Bronchial epithelial cell (primary cell): ENCODE measurements around the gene CFAP46. TPM values are rescaled to one million over a fixed set of nuclear protein-coding genes. Genes with fewer than 3 reads are reported as not detected.

Experiments
- DNase-seq: peaks from one replicate; pipeline ENCODE4 v3.0.0-alpha.2; 2010; ENCODE audit warnings: low read depth
- FAIRE-seq: peaks from 2 replicates; lab custom pipeline; 2011; peaks lifted over from hg19 to GRCh38; lab: Jason Lieb, UNC
- H3K27me3 ChIP-seq: 2 replicates; pipeline ENCODE4 v1.5.1; 2011; ENCODE audit warnings: low read length; ENCODE audit not compliant: control insufficient read depth, insufficient read depth
- H3K36me3 ChIP-seq: 2 replicates; pipeline ENCODE4 v1.5.1; 2011; ENCODE audit warnings: low read length; ENCODE audit not compliant: control insufficient read depth, insufficient read depth
- H3K4me3 ChIP-seq: 2 replicates; pipeline ENCODE4 v1.5.1; 2011; ENCODE audit warnings: mild to moderate bottlenecking, low read depth, low read length, control low read depth
- total RNA-seq: library from RNA; depleted of rRNA; stranded (reverse); fragments of >200 nt; gene quantifications from 2 replicates; pipeline ENCODE4 v1.2.1, GENCODE V29; 2014
- TF ChIP-seq, protein P1 (sequence below): IDR thresholded peaks from 2 replicates; pipeline ENCODE4 v1.5.1; 2011; ENCODE audit warnings: mild to moderate bottlenecking, moderate library complexity, low read length, control low read depth, inconsistent platforms; ENCODE audit not compliant: insufficient read depth, severe bottlenecking

CFAP46 gene
- total RNA-seq, 1 donor from 2014 or later = 0.26 TPM

DNA sequence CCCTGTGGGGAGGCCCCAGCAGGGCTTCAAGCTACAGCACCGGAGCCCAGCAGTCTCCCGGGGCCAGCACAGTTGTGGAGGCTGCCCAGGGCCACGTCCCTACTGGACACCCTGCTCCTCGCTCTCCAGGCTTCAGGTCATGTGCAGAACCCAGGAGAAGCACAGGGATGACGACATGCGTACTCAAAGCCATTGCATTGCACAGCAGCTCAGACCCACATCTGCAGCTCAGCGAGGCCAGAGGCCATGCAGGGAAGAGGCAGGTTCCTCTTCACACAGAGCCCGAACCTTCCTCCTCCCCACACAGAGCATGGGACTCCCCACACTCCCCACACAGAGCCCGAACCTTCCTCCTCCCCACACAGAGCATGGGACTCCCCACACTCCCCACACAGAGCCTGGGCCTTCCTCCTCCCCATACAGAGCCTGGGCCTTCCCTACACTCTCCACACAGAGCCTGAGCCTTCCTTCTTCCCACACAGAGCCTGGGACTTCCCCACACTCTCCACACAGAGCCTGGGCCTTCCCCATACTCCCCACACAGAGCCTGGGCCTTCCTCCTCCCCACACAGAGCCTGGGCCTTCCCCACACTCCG is 12.3 kb downstream of the CFAP46 start:
- DNase-seq (no peak), FAIRE-seq (no peak)
- TF ChIP-seq, protein P1, sequence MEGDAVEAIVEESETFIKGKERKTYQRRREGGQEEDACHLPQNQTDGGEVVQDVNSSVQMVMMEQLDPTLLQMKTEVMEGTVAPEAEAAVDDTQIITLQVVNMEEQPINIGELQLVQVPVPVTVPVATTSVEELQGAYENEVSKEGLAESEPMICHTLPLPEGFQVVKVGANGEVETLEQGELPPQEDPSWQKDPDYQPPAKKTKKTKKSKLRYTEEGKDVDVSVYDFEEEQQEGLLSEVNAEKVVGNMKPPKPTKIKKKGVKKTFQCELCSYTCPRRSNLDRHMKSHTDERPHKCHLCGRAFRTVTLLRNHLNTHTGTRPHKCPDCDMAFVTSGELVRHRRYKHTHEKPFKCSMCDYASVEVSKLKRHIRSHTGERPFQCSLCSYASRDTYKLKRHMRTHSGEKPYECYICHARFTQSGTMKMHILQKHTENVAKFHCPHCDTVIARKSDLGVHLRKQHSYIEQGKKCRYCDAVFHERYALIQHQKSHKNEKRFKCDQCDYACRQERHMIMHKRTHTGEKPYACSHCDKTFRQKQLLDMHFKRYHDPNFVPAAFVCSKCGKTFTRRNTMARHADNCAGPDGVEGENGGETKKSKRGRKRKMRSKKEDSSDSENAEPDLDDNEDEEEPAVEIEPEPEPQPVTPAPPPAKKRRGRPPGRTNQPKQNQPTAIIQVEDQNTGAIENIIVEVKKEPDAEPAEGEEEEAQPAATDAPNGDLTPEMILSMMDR = no peak
- Histone ChIP-seq H3K36me3 (no peaks in the 10 kb centered on the region), H3K27me3 (no peaks in the 10 kb centered on the region), H3K4me3 (no peak overlapping the region)

DNA sequence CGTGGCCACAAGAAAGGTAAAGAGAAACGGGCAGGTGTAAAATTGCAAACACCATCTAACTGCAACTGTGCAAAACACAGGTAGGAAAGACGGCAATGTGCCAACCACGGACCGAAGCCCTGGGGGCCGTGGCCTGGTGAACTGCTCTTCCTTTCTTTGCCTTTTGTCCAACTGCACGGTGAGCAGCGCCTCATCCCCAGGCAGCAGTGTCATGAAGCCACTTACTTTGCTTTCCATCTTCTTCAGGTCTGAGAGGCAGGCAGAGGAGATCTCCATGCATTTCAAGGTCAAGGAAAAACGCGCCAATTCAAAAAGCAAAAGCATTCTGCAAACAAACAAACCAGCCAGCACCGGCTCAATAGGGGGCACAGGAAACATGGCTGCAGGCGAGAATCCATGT is 12.9 kb downstream of the CFAP46 start:
- DNase-seq (no peak), FAIRE-seq (no peak)
- TF ChIP-seq, protein P1 = no peak
- no peaks in the 10 kb centered on the region for H3K36me3 ChIP-seq
- H3K4me3 ChIP-seq = no peak overlapping the region
- no peaks in the 10 kb centered on the region for H3K27me3 ChIP-seq

DNA sequence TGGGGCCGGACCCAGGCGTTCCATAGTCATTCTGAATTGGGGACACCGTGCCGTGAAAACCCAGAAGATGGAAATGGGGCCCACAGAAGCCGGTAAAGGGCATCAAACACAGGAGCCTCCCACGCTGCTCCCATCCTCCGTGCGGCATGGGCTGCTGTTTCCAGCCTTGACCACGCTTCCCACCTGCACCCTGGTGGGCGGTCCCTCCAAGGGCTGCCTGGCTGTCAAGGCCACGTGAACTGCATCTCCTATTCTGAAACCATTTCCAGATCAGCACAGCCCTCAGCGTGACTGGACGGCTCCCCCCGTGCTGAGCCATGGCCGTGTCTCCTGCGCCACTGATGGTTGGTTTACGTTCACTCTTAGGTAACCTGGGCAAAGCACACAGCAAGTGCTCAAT is 14.1 kb downstream of the CFAP46 start:
- Histone ChIP-seq H3K27me3 (no peaks in the 10 kb centered on the region), H3K36me3 (no peaks in the 10 kb centered on the region), H3K4me3 (no peak overlapping the region)
- TF ChIP-seq, protein P1 = no peak
- no peak for DNase-seq
- FAIRE-seq = no peak

DNA sequence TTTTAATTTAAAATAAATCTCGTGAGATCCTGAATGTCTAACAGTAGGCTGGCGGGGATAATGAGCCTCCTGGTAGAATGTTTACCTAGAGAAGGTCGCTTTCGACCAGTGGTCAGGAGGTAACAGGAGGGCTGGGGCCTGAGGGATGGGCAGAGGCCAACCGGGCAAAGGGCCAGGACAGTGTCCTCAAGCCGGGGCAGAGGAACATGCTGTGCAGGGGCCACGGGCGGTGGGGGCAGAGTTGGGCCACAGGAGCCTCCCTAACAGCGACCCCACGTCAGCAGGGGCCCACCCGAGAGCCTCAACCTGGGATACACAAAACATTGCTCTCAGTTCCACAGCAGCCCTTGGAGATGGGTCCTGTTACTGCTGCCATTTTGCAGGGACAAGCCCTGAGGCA is 14.5 kb downstream of the CFAP46 start:
- FAIRE-seq (no peak), DNase-seq (no peak)
- Histone ChIP-seq H3K36me3 (no peaks in the 10 kb centered on the region), H3K4me3 (no peak overlapping the region), H3K27me3 (no peaks in the 10 kb centered on the region)
- TF ChIP-seq, protein P1 = no peak

DNA sequence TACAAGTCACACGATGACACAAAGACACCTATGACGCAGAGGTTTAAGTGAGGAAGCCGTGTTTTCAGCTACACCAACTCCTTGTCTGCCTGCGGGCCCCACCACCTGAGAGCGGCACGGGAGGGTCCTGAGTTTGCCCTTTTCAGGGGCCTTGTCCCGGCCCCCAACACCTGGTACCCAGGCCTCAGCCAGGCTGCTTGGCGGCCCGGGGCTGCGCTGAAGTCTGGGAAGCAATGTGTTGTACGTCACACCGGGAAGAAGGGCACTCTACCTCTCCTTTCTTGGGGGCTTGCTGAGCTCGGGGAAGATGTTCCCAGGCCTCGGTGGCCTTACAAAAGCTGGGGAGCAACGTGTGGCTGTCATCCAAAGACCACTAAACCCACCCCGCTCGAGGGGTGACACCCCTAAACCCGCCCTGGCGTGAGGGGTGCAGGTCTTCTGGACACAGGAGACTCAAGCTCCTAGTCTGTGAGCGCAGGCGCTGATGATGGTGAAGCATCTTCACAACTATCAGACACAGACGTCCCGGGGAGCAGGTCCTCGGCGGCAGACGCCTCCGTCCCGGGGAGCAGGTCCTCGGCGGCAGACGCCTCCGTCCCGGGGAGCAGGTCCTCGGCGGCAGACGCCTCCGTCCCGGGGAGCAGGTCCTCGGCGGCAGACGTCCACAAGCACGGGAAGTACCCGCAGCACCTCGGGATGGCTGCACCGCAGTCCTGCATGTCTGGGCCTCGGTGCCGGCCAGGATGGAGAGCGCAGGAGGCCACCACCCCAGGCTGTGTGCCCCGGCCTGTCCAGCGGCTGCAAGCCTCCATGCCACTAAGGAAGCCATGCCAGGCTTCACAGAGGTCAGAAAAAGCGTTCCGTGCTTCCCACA is 15.4 kb downstream of the CFAP46 start:
- Histone ChIP-seq H3K27me3 (no peaks in the 10 kb centered on the region), H3K4me3 (no peak overlapping the region), H3K36me3 (no peaks in the 10 kb centered on the region)
- TF ChIP-seq, protein P1 = no peak
- FAIRE-seq (no peak), DNase-seq (no peak)

GRCh38 chr10:132926070-132926469 is 16.3 kb downstream of the CFAP46 start:
- Histone ChIP-seq H3K36me3 (no peaks in the 10 kb centered on the region), H3K27me3 (no peaks in the 10 kb centered on the region), H3K4me3 (no peak overlapping the region)
- DNase-seq = no peak
- TF ChIP-seq, protein P1 = no peak
- FAIRE-seq = no peak
